ENCODE measurements around the gene KLKB1.
"Not testable (repeated sequence)": the region's sequence is repeated elsewhere in the genome, so short reads cannot be mapped to it uniquely, and the experiment has no call there.

The KLKB1 gene

GRCh38 chr4:186227744-186228513 lies 622 bp downstream of the KLKB1 start:
- DNase-seq: no peak

DNA sequence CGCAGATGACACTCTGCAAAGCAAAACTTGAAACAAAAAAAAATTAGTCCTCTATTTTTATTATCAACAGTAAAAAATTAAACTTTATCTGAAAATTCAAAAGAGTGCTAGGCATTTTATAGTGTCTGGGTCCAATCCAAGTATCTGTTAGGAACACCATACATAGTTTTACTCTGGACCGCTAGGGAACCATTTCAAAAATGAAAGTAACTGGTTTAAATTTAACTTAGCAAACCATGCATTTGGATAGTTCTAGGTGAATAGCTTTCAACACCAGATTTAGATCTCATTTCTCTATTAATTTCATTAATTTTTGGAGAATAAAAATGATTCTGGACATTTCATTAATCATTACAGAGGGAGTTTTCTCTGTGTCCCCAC lies 1.2 kb downstream of the KLKB1 start:
- no peak for DNase-seq

GRCh38 chr4:186234367-186234766 lies 7.1 kb downstream of the KLKB1 start:
- DNase-seq: no peak

GRCh38 chr4:186236126-186236525 lies 8.8 kb downstream of the KLKB1 start:
- DNase-seq: no peak

GRCh38 chr4:186240452-186240847 lies 13.1 kb downstream of the KLKB1 start:
- no peak for DNase-seq

GRCh38 chr4:186240848-186241491 lies 13.7 kb downstream of the KLKB1 start:
- no peak for DNase-seq

- no peak for DNase-seq
These were observed 14.3 kb downstream of the KLKB1 start for GRCh38 chr4:186241616-186242015.

DNA sequence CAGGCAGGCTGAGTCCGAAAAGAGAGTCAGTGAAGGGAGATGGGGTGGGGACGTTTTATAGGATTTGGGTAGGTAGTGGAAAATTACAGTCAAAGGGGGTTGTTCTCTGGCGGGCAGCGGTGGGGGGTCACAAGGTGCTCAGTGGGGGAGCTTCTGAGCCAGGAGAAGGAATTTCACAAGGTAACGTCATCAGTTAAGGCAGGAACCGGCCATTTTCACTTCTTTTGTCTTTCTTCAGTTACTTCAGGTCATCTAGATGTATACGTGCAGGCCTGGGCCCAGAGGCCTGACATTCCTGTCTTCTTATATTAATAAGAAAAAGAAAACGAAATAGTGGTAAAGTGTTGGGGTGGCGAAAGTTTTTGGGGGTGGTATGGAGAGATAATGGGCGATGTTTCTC lies 14.7 kb downstream of the KLKB1 start:
- not testable (repeated sequence) for DNase-seq

GRCh38 chr4:186243331-186243730 lies 16.0 kb downstream of the KLKB1 start:
- no peak for DNase-seq

DNA sequence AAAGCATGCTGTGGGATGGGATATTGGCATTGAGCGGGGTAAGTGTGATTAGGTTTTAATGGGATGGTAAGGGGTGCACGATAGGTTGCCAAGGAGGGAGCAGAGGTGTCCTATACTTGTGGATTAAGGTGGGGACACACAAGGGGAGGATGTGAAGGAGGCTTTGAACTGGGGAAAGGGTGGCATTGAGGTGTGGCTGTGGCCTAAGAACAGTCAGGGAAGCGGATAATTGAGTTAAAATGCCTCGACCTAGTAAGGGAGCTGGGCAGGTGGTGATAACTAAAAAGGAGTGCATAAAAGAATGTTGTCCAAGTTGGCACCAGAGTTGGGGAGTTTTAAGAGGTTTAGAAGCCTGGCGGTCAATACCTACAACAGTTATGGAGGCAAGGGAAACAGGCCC lies 17.5 kb downstream of the KLKB1 start:
- no peak for DNase-seq

GRCh38 chr4:186247062-186247752 lies 19.9 kb downstream of the KLKB1 start:
- not testable (repeated sequence) for DNase-seq

DNA sequence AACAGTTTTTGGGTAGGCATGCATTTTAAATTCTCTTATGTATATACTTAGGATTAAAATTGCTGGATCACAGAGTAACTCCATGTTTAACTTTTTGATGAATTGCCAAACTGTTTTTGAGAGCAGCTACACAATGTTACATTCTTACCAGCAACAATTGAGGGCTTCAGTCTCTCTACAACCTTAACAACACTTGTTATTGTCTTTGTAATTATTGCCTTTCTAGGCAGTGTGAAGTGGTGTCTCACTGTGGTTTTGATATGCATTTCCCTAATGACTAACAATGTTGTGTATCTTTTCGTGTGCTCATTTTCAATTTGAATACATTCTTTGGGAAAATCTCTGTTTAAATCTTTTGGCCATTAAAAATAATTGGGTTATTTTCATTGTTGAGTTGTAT lies 21.3 kb downstream of the KLKB1 start:
- no peak for DNase-seq

GRCh38 chr4:186249785-186250754 lies 22.8 kb downstream of the KLKB1 start:
- no peak for DNase-seq

DNA sequence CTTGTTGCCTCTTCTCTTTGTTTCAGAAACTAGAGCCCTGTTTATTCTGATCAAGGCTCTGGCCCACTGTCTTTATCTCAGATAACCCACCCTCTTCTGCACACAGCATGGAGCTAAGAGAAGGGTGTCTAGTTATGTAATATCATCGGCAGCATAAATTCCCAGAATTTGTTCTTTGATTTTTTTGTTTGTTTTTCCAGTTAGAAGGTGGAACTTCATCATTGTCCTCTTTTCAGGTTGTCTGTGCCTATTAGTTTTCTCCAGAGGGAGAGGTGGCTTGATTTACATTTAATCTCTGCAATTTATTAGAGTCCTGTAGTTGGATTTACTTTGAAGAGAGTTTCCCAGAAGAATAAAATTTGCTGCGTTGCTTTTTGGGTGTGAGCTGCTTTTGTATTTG lies 23.5 kb downstream of the KLKB1 start:
- DNase-seq: no peak

- no peak for DNase-seq
These were observed 27.8 kb downstream of the KLKB1 start for GRCh38 chr4:186255122-186255521.

DNA sequence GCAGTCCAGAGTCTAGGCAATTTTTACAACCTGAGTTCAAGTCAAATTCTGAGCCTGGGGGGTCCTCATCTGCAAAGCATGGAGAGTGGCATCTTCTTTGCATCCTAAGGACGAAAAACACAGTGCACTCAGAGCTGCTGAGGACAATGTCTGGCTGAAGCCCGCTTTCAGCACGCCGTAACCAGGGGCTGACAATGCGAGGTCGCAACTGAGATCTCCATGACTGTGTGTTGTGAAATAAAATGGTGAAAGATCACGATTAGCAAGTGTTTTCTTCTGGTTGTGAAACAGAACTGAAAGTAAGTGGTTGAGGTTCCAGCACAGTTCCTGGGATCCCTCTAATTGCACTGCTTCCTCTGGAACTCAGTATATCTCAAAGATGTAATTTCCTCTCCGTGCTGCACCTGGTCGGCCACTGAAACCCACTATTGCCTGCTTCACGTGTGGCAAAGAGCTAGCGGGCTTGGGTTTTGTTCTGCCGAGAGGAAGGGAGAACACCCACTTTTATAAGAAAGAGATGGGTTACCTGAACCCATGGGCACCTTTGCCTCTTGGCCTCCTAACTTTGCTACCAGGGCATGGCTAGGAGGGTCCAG lies 31.0 kb downstream of the KLKB1 start:
- DNase-seq: no peak

DNA sequence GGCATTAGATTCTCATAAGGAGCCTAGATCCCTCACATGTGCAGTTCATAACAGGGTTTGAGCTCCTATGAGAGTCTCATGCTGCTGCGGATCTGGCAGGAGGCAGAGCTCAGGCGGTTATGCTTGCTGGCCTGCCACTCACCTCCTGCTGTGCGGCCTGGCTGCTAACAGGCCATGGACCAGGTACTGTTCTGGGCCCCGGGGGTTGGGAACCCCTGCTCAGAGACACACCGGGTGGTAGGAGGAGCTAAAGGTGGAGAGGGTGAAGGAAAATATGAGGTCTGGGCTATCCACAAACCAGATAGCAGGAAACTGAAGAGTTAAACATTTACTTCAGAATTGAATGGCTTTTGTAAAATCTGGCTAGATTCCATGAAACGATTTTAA lies 32.8 kb downstream of the KLKB1 start:
- DNase-seq: no peak

- no peak for DNase-seq
These were observed 33.5 kb downstream of the KLKB1 start for GRCh38 chr4:186260504-186261448.

- no peak for DNase-seq
These were observed 37.4 kb downstream of the KLKB1 start for GRCh38 chr4:186264660-186265059.

DNA sequence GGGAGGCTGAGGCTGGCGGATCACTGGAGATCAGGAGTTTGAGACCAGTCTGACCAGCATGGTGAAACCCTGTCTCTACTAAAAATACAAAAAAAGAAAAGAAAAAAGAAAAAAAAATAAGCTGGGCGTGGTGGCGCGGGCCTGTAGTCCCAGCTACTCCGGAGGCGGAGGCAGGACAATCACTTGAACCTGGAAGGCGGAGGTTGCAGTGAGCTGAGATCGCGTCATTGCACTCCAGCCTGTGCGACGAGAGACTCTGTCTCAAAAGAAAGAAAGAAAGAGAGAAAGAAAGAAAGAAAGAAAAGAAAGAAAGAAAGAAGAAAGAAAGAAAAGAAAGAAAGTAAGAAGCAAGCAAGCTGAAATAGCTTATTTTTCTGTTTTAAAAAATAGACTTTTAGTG lies 37.9 kb downstream of the KLKB1 start:
- DNase-seq: not testable (repeated sequence)

Measured in activated CD4-positive, alpha-beta T cell treated with anti-CD3 and anti-CD28 coated beads, Interleukin-2, amount 50 U/mL, for 48 hours (primary cell).